Kidney (tissue), 14 donors: ENCODE results near the gene ZMYM1. TPM values are rescaled to one million over a fixed set of nuclear protein-coding genes. Genes with fewer than 3 reads are reported as not detected.
"Not testable (repeated sequence)": the region's sequence is repeated elsewhere in the genome, so short reads cannot be mapped to it uniquely, and the experiment has no call there.

ENCODE experiments used
- DNase-seq, 5 donors: peaks; one replicate each; pipeline ENCODE4 v3.0.0-alpha.2; 2013 to 2020
- FAIRE-seq: peaks from 2 replicates; lab custom pipeline; 2012; peaks lifted over from hg19 to GRCh38; lab: Jason Lieb, UNC
- H3K27ac ChIP-seq, 2 donors: one replicate each; pipeline ENCODE4 v1.7.0; 2013; ENCODE audit warnings: low read depth in 2 of 2, low read length in 2 of 2, inconsistent platforms in 1 of 2
- H3K27me3 ChIP-seq: one replicate; pipeline ENCODE4 v1.7.1; 2013; ENCODE audit warnings: low read length, inconsistent platforms; ENCODE audit not compliant: control insufficient read depth, insufficient read depth
- H3K36me3 ChIP-seq, 3 donors: one replicate each; pipeline versions ENCODE4 v1.7.0 to v1.7.1; 2013; ENCODE audit warnings: low read length in 3 of 3, control low read depth in 1 of 3, inconsistent platforms in 1 of 3; ENCODE audit not compliant: insufficient read depth in 3 of 3, control insufficient read depth in 2 of 3
- H3K4me1 ChIP-seq, 3 donors: one replicate each; pipeline versions ENCODE4 v1.7.0 to v1.7.1; 2013; ENCODE audit warnings: low read length in 3 of 3, inconsistent platforms in 1 of 3, low read depth in 1 of 3; ENCODE audit not compliant: control insufficient read depth in 2 of 3, insufficient read depth in 2 of 3
- H3K4me3 ChIP-seq, 3 donors: one replicate each; pipeline versions ENCODE4 v1.7.0 to v1.8.1; 2013; ENCODE audit warnings: low read length in 3 of 3, control low read depth in 1 of 3, inconsistent platforms in 1 of 3
- H3K9ac ChIP-seq, 3 donors: one replicate each; pipeline versions ENCODE4 v1.7.0 to v1.7.1; 2013; ENCODE audit warnings: low read length in 3 of 3, control low read depth in 1 of 3, inconsistent platforms in 1 of 3
- H3K9me3 ChIP-seq, 3 donors: one replicate each; pipeline versions ENCODE4 v1.7.0 to v1.7.1; 2013; ENCODE audit warnings: low read length in 3 of 3, control low read depth in 1 of 3, inconsistent platforms in 1 of 3; ENCODE audit not compliant: control insufficient read depth in 2 of 3, insufficient read depth in 1 of 3
- CTCF ChIP-seq: IDR thresholded peaks from 3 replicates; pipeline ENCODE4 v1.5.1; 2012; ENCODE audit warnings: mild to moderate bottlenecking, moderate library complexity, borderline replicate concordance; ENCODE audit not compliant: insufficient read depth; ENCODE audit errors: extremely low read depth
- intact Hi-C: fragments of 100-400 bp; cut with DNase I; formaldehyde crosslinking; loops from one replicate; pipeline ENCODE4 v1.11.1; 2022
- polyA plus RNA-seq: library from polyadenylated mRNA; stranded (reverse); fragments of 350-450 nt; fragmentation: Illumina TruSeq; extraction: RNeasy Lipid Tissue Mini Kit (QIAGEN cat#74804); gene quantifications from one replicate; pipeline ENCODE4 v1.2.3, GENCODE V29; 2014; ENCODE audit warnings: low read depth, low replicate concordance; ENCODE audit not compliant: insufficient read depth
- total RNA-seq: library from RNA; stranded (reverse); fragmentation: NEBNext Ultra II Directional; extraction: Animal tissue kit (Norgen Biotek cat#: 25700); gene quantifications from one replicate; pipeline ENCODE4 v1.2.1, GENCODE V29; 2021
- donor health status: control.
- donor health status: control.
- donor health status: control.
- donor health status: control.
- donor health status: control.
- donor health status: DM: yes; HTN: yes; CAD: no.
- donor health status: Normal renal cell carcinoma (clear cell type).

The ZMYM1 gene
- total and polyA plus RNA-seq, 2 donors from 2014 or later, result 2.9 to 18.9 TPM

GRCh38 chr1:35126546-35126945 is 47.4 kb downstream of the ZMYM1 start:
- H3K4me1 ChIP-seq, result no peaks in the 10 kb centered on the region
- peaks cover 0 to 5% (median 0%) of the 10 kb centered on the region in 3 donors for H3K9me3 ChIP-seq
- no peak overlapping the region for H3K9ac ChIP-seq
- intact Hi-C loops, result no loop called here
- no peaks in the 10 kb centered on the region for H3K27me3 ChIP-seq
- H3K36me3 ChIP-seq, result no peaks in the 10 kb centered on the region
- TF ChIP-seq CTCF, result no peak
- no peak overlapping the region for H3K4me3 ChIP-seq
- H3K27ac ChIP-seq, result no peak overlapping the region
- no peak for FAIRE-seq
- DNase-seq, result no peak

GRCh38 chr1:35129080-35129479 is 49.9 kb downstream of the ZMYM1 start:
- Histone ChIP-seq H3K4me1 (no peaks in the 10 kb centered on the region), H3K36me3 (no peaks in the 10 kb centered on the region), H3K9ac (no peak overlapping the region), H3K27me3 (no peaks in the 10 kb centered on the region), H3K27ac (no peak overlapping the region), H3K4me3 (no peak overlapping the region), H3K9me3 (peaks cover 0 to 5% (median 0%) of the 10 kb centered on the region in 3 donors)
- intact Hi-C loops, result no loop called here
- TF ChIP-seq CTCF, result no peak
- DNase-seq, result no peak
- FAIRE-seq, result no peak

- intact Hi-C loops, result no loop called here
- TF ChIP-seq CTCF, result no peak
- Histone ChIP-seq H3K4me1 (no peaks in the 10 kb centered on the region), H3K27ac (no peak overlapping the region), H3K9ac (no peak overlapping the region), H3K4me3 (no peak overlapping the region), H3K36me3 (no peaks in the 10 kb centered on the region), H3K27me3 (no peaks in the 10 kb centered on the region), H3K9me3 (no peaks in the 10 kb centered on the region)
- no peak for DNase-seq
- FAIRE-seq, result no peak
These were observed 57.6 kb downstream of the ZMYM1 start for GRCh38 chr1:35136780-35137179.

GRCh38 chr1:35137590-35137989 is 58.4 kb downstream of the ZMYM1 start:
- H3K9me3 ChIP-seq, H3K27ac ChIP-seq, H3K36me3 ChIP-seq, H3K27me3 ChIP-seq, DNase-seq, FAIRE-seq, H3K9ac ChIP-seq, H3K4me1 ChIP-seq, H3K4me3 ChIP-seq, intact Hi-C loops: not testable (repeated sequence)

- H3K9me3 ChIP-seq, H3K4me3 ChIP-seq, H3K27me3 ChIP-seq, DNase-seq, H3K9ac ChIP-seq, H3K27ac ChIP-seq, H3K36me3 ChIP-seq, intact Hi-C loops, H3K4me1 ChIP-seq, FAIRE-seq: not testable (repeated sequence)
These were observed 63.1 kb downstream of the ZMYM1 start for GRCh38 chr1:35142294-35142693.

GRCh38 chr1:35142728-35143127 is 63.5 kb downstream of the ZMYM1 start:
- FAIRE-seq, H3K27me3 ChIP-seq, H3K27ac ChIP-seq, intact Hi-C loops, H3K36me3 ChIP-seq, H3K9me3 ChIP-seq, DNase-seq, H3K9ac ChIP-seq, H3K4me1 ChIP-seq, H3K4me3 ChIP-seq: not testable (repeated sequence)
